Measurements from ENCODE around the gene ME2.
A peak's percentile ranks its signal among the peaks of the same experiment; 100 is the strongest.
"Not testable (repeated sequence)": the region's sequence is repeated elsewhere in the genome, so short reads cannot be mapped to it uniquely, and the experiment has no call there.

ME2 gene

DNA sequence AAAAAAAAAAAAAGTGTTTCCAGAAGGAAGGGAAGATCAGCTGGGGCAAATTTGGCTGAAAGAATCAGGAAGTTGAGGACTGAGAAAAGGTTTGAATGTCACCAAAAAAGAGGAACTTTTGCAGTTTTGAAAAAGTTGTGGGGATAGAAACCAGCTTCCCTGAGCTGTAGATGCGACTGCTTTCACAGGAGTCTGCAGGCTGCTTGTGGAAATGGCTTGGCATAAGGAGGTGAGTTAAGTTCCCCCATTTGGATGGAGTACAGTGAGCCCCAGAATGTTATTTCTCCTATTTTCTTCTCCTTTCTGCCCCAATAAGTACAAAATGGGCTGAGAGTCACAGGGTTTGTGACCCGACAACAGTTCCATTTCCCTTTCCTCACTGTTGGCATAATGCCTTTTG, 16.5 kb upstream of the ME2 start:
- no peak for DNase-seq

DNA sequence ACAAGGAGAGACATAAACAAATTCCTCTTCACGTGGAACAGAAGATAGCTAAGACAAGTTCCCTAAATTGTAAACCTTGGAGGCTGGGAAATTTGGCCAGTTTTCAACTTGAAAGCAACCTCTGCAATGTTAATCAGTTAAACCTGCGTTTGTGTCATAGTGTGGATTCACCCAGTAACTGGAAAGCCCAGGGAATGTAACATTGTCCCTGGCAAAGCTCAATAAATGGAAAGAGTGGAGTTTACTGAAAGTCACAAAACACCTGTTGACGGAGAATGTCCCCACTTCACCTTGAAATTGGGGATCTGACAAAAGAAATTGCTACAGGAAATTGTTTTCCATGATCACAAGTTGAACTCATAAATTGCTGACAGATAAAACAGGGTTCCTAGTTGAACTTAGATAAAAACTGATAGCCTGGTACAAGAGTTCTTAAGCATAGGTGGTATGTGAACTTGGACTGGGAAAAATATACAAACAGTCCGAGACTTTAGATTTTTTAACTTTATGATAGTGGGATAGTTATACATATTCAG, 15.0 kb upstream of the ME2 start:
- no peak for DNase-seq

DNA sequence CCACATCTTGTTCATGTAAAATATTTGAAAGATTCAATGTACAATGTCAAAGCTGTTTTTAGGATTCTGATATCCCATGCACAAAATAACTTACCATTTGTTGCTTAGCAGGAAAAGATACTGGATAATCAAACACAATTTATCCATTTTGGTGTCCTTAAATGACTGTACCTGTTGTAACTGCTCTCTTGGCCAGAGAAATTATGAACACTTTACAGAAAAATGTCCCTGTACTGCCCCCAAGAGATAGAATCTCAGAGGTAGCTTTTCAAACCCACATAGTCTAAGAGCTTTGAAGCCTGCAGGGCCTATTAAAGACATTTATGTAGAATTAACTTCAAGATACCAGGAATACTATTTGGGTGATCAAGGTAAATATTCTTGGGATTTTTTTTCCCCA, 12.2 kb upstream of the ME2 start:
- DNase-seq: no peak

DNA sequence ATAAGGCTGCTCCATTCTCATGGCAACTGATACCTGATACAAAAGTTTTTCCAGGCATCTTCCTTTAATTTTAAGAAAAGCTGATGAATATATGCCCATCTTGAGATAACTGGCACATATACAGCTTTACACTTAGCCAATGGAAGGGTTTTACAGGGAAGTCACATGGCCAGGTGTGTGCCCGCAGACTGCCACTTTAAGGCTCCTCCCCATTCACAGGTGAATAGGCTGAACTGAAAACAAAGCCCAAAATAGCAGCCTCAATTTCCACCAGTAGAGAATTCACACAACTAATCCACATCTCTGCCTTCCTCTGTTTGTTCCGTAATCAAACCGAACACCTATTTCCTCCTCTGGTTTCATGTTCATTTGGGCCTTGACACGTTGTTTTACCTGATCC, 9.8 kb upstream of the ME2 start:
- DNase-seq: no peak

DNA sequence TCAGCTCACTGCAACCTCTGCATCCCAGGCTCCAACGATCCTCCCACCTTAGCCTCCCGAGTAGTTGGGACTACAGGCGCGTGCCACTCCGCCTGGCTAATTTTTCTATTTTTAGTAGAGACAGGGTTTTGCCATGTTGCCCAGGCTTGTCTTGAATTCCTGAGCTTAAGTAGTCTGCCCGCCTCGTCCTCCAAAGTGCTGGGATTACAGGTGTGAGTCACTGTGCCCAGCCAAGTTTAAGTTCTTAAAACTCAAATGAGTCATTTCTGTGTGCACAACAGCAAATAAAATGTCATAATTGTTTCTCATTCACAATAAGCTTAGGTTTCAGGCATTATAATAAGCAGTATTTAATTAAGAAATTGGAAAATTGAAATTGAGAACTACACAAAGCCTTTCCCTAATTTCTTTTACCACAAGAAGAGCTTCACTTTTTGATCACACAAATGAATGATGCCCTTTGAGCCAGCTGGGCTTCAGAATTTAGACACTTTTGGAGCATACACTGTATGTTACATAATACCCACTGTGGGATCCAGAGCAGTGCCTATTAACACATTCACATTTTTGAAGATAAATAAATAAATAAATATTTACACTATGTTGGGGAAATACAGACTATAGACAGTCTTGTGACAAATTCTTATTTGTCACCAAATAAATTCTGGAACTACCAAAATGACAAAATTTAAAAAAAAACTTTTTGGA, 8.6 kb upstream of the ME2 start:
- DNase-seq: no peak

DNA sequence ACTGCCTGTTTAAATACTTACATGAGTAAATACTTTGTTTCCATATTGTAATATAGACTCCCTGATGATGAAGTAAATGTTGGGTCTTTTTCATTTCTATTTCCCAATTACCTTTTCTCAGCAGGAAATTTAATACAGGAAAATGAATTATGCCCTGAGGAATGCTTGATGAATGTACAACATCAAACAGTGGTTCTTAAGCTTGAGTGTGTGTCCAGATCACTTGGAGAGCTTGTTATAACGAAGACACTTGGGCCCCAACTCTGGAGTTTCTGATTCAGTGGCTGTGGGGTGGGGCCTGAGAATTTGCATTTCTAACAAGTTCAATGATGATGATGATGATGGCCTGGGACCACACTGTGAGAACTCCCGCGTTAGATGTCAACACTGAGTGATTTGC, 7.1 kb upstream of the ME2 start:
- DNase-seq: no peak

DNA sequence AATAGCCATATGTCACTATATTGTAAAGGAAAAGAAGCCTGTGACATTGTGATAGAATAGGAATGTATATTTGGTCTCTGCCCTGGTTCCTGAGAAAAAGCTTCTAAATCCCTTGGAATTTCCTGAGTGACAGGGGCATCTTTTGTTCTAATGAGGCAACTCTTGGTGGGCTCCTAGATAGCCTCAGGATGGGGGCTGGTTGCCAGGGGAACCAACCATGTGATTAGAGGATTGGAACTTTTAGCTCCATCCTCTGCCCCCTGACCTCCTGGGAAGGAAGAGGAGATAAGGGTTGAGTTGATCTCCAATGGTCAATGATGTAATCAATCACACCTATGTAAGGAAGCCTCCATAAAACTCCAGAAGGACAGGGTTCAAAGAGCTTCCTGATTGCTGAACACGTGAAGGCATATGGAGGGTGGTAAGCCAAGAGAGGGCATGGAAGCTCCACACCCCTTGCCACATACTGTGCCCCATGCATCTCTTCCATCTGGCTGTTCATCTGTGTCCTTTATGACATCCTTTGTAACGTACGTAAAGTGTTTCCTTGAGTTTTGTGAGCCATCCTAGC, 2.9 kb upstream of the ME2 start:
- DNase-seq: no peak

DNA sequence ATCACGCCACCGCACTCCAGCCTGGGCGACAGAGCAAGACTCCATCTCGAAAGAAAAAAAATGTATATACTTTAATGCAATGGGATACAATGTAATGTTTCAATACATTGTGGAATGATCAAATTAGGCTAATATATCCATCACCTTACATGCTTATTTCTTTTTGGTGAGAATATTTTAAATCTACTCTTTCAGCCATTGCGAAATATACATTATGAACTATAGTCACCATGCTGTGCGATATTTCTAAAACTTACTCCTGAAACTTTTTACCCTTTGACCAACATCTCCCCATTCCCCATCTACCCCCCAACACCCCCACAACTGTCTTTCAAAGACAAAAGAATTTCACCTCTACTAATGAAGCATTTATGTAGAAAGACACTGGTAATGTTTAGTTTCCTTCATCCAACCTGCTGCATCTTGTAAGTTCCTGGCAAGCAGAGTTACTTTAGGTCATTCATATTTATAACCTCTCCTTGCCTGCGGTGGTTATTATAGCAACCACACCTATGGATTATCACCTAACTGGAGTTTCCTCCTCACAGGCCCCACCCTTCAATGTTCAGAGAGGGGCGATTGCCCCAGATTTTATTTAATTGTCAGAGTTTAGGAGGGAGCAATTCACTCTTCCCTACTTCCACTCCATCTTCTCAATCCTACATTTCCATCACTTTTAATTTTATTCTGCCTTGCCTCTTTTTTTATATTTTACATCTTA, 1.2 kb upstream of the ME2 start:
- DNase-seq: no peak

DNA sequence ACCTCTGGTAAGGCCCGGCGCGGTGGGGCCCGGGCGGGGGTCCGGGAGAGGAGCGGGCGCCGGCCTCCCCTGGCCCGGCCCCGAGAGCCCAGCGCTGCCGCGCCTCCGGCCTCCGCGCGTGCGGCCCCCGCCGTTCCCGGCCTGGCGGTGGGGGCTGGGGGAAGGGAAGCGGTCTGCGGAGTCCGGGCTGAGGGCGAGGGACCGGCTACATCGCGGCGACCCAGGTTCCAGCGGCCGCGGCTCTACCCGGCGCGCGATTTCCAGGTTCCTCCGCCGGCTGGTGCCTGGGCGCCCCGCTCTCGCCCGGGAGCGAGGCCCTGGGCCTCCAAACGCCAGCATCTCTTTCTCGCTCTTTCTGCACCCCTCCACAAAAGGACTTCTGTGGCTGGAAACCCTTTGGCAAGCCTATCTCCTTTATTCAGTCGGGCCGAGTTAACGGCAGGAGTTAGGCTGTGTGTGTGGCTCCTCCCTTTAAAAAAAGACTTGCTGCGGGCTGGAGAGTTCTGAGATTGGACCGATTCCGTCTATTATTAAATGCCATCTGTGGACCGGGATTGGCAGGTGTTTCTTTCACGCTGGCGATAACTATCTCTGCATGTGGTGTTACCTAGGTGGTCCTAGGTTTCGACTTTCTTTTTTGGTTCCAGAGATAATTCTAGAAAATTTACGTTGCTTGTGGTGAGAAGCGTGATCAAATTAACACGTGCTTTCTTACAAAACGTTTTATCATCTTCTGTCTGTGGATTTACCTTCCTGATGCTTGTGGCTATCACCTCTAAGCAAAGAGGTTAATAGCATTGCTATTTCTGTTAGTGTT, 592 bp downstream of the ME2 start:
- no peak for DNase-seq

DNA sequence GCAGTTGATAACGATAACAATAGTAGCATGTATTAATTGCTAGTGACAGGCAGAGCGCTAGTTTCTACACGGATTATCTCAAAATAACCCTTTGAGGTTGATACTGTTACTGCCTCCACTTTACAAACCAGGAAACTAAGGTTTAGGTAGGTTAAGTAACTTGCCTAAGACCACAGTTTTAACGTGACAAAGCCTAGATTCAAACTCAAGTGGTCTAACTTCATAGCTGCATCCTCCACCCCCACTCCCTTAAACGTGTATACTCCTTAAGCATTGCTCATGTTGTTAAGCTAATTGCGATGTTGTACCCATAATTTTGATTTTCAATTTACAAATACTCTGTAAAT, 1.2 kb downstream of the ME2 start:
- no peak for DNase-seq

DNA sequence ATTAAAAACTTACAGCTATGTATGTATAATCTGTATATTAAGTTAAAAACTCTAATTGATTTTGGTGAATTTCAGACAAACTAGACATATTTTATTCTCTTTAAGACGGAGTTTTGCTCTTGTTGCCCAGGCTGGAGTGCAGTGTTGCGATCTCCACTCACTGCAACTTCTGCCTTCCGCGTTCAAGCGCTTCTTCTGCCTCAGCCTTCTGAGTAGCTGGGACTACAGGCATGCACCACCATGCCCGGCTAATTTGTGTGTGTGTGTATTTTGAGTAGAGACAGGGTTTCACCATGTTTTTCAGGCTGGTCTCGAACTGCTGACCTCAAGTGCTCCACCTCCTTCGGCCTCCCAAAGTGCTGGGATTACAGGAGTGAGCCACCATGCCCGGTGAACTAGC, 2.0 kb downstream of the ME2 start:
- not testable (repeated sequence) for DNase-seq

DNA sequence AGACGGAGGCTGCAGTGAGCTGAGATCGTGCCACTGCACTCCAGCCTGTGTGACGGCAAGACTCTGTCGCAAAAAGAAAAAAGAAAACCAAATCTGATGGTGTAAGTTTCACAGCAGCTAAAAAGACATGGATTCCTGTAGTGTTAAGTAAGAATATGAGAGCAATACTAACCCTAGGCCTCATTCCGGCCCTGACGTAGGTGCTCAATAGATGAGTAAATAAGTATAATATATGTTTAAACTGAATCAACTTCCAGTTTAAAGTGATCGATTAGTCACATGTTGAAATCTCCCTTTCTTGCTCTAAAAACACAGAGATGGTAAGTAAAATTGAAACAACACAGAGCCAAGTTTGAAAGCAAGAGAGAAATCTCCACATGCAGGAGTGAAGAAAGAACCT, 8.0 kb downstream of the ME2 start:
- DNase-seq: no peak

DNA sequence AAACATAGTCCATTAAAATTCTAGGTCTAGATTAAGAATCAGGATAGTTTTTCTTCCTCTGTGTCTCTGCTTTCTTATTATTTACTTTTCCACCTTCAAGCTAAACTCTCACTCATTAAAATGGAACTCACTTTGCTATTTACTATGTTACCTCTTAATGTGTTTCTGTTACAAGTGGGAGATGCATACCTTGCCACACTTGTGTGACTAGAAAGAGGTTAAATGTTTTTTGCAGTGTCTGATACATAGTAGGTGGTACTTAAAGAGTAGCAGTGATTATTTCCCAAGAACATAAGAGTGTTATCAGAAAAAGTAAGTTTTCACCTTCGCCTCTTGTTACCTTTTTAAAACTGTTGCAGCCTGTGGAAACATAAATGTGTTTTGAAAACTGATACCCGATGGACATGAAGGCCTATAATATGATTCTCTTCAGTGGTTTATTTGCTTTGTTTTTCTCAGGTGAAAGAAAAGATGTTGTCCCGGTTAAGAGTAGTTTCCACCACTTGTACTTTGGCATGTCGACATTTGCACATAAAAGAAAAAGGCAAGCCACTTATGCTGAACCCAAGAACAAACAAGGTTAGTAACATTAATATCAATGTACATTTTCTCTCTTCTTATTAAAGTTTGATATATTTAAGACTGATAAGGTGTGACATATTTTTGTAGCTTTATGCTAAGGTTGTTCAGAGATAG, 16.6 kb downstream of the ME2 start:
- peak; percentile 17 for DNase-seq

DNA sequence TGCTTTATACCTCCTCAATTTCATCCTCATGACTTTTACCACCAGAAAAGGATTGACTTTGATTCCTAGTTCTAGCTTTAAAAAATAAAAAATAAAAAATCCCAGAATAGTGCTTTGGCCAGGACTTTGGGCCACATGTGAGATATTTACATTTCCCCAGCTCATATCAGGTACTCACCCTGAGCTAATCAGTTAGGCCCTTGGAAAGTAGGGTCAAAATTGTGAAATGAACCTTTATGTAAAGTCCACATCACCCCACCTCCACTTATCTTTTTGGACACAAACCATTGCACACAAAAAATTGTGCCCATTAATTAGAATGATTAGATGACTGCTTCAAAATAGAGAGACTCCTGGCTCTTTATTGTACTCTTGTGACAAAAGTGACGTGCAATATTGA, 17.2 kb downstream of the ME2 start:
- no peak for DNase-seq

DNA sequence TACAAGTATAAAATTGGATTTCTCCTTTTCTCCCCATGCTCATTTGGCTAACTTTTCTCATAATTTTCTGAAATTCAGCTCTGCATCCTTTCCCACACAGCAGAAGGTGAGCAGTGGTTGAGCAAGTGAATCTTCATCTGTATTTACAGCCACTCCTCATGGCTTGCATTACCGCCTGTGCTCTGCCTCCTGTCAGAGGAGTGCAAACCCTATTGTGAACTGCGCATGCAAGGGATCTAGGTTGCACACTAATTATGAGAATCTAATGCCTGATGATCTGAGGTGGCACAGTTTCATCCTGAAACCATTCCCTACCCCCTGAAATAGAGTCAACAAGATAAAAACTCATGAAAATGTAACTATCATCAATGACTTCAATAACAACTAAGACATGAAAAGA, 20.0 kb downstream of the ME2 start:
- DNase-seq: no peak

DNA sequence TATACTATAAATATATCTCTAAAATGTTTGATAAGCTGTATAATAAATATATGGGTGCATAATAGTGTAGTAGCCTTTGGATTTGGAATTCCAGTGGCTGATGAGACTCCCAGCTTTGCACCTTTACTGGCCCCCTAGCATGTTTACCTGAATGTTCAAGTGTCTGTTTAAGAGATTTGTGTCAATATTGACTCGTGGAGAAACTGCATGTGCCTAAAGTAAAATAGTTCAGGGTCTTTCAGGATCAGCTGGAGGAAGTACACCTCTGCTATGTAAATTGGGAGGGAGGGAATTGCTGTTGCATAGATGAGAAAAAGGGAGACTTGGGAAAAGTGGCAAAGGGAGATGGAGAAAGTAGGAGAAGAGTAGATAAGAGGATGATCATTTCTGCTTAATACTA, 23.9 kb downstream of the ME2 start:
- DNase-seq: peak; percentile 14

DNA sequence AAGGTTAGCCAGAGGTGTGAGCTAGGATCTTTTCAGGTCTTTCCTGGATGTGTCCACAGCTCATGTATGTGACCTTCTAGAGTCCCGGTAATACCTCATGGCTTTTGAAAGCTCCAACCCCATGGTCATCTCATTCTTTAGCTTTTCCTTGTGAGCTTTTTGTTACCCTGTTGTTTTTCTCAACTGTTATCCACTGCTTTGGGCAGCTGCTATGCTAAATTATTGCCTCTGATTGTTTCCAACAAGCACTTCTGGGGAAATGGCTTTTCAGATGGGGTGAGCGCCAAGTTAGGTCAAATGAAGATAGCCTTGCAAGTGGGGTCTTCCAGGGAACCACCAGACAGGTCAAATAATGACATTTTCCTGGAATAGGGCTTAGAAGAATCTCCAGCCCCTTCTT, 27.9 kb downstream of the ME2 start:
- DNase-seq: no peak

DNA sequence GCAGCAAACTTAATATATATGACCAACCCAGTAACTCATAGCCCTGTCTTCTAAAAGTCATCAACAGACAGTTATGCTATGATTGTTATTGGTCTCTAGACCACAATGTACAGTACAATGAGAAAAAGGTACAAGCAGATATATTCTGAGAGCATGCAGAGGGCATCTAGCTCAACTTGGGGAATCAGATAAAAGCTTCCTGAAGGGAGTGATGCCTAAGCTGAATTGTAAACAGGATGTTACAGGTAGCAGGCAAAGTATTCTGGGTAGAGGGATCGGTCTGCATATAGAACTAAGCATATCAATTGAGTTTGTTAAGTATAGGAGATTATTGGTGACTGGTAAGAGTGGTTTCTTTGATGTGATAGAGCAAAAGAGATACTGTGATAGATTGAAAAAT, 30.3 kb downstream of the ME2 start:
- no peak for DNase-seq

DNA sequence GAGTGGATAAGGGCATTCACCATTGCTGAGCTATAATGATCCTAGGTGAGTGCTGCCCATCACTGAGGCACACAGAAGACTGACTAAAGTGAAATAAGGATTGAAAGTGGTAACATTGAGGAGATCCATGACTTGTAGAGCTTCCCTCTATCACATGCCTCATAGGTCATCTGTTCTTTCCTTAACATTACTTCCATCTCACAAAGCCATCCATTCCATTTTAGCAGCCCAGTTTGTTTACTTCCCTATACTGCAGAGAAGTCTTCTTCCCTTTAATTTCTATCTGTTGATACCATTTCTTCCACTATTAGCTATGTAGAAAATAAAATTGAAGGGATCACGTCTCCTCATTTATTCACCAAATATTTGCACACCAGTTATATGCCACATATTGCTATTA, 32.1 kb downstream of the ME2 start:
- no peak for DNase-seq

DNA sequence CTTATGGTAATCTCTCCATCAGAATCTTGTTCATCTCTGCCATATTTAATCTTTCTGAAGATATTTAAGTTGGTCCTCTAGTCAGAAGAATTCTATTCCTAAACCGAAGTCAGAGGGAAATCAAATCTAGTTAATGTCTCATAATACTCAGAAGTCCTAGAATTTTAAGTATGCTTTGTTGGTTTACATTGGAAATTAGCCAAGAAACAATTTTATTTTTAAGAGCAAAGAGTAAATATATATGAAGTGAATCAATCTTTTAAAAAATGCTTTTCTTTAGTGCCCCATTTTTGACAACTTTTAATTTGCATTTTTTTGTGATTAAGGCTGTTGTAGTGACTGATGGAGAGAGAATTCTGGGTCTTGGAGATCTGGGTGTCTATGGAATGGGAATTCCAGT, 38.1 kb downstream of the ME2 start:
- no peak for DNase-seq

DNA sequence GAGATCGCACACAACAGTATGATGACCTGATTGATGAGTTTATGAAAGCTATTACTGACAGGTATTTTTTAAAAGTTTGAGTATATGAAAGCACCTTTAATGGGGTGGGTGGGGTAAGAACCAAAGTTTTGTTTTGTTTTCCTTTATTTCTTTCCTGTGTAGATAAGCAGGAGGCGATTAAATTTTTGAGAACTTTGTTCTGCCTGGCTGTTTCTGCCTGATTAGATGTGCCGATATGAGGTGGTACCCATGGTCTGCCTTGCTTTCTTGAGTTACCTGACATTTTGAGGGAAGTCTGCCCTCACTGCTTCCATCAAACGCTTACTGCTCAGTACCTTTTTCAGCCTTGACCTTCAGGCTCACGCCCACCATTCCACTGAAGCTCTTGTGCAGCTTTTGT, 39.2 kb downstream of the ME2 start:
- DNase-seq: no peak

DNA sequence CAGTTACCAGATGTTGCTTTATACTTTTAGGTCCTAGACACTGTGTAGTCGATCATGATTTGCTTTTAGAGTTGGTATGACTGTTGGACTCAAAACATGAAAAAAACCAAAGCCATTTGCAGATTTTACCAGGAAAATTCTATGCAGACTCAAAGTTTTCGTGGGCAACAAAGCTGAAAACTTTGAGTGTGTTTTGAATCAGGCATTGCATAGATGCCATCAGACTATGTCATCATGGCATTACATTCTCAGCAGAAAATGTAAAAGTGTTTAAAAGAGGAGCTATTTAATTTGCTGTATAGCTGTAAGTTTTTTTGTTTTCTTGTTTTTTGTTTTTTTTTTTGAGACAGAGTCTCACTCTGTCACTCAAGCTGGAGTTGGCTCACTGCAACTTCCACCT, 45.5 kb downstream of the ME2 start:
- no peak for DNase-seq

DNA sequence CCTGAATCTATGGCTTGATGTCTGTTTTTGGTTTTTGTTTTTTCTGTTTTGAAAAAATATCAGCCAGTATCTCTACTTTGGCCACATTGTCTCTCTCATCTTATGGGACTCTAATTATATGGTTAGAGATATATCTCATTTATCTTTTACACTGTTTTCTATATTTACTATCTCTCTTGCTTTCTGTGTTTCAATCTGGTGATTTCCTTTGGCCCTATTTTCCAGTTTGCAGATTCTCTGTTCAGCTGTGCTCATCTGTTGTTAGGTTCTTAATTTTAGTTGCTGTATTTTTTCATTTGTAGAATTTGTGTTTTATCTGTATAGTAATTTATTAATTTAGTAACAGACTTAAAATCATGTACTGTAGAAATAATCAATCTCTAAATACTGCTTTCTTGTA, 47.6 kb downstream of the ME2 start:
- DNase-seq: no peak
